IPS-15b (cell line): ENCODE results near the gene FAM217B.

ENCODE experiments used
- H3K27me3 ChIP-seq: one replicate; pipeline ENCODE4 v1.6.1; 2013; ENCODE audit warnings: low read length; ENCODE audit not compliant: control insufficient read depth, insufficient read depth
- H3K36me3 ChIP-seq: one replicate; pipeline ENCODE4 v1.6.1; 2013; ENCODE audit warnings: low read length; ENCODE audit not compliant: control insufficient read depth, insufficient read depth
- H3K4me1 ChIP-seq: one replicate; pipeline ENCODE4 v1.6.1; 2013; ENCODE audit warnings: mild to moderate bottlenecking, low read length; ENCODE audit not compliant: control insufficient read depth, insufficient read depth
- H3K4me3 ChIP-seq: one replicate; pipeline ENCODE4 v1.5.1; 2013; ENCODE audit warnings: low read depth, low read length
- H3K9ac ChIP-seq: one replicate; pipeline ENCODE4 v1.6.1; 2013; ENCODE audit warnings: low read depth, mild to moderate bottlenecking, low read length
- H3K9me3 ChIP-seq: one replicate; pipeline ENCODE4 v1.6.1; 2013; ENCODE audit warnings: mild to moderate bottlenecking, low read length; ENCODE audit not compliant: control insufficient read depth, insufficient read depth

The FAM217B gene

GRCh38 chr20:59939879-59940128 is 385 bp upstream of the FAM217B start:
- Histone ChIP-seq H3K9me3 (peaks cover 4% of the 10 kb centered on the region), H3K9ac (peak overlapping the region; percentile 41), H3K27me3 (peaks cover 41% of the 10 kb centered on the region), H3K36me3 (peaks cover 4% of the 10 kb centered on the region), H3K4me1 (no peaks in the 10 kb centered on the region), H3K4me3 (peak overlapping the region; percentile 98)

GRCh38 chr20:59940956-59941294 is 736 bp downstream of the FAM217B start:
- no peaks in the 10 kb centered on the region for H3K4me1 ChIP-seq
- peaks cover 4% of the 10 kb centered on the region for H3K36me3 ChIP-seq
- H3K4me3 ChIP-seq: peak overlapping the region; percentile 98
- H3K27me3 ChIP-seq: peaks cover 29% of the 10 kb centered on the region
- peak overlapping the region; percentile 95 for H3K9ac ChIP-seq
- H3K9me3 ChIP-seq: peaks cover 4% of the 10 kb centered on the region

- Histone ChIP-seq H3K9ac (no peak overlapping the region), H3K4me3 (no peak overlapping the region), H3K4me1 (no peaks in the 10 kb centered on the region)
Measured at GRCh38 chr20:59942245-59942644, 2.1 kb downstream of the FAM217B start.

GRCh38 chr20:59944726-59945125 is 4.5 kb downstream of the FAM217B start:
- Histone ChIP-seq H3K27me3 (no peaks in the 10 kb centered on the region), H3K4me3 (no peak overlapping the region), H3K36me3 (no peaks in the 10 kb centered on the region), H3K9me3 (no peaks in the 10 kb centered on the region), H3K9ac (no peak overlapping the region), H3K4me1 (no peaks in the 10 kb centered on the region)

More at GRCh38 chr20:59942245-59942644, 2.1 kb downstream of the FAM217B start:
- Histone ChIP-seq H3K27me3 (peaks cover 22% of the 10 kb centered on the region), H3K36me3 (peaks cover 4% of the 10 kb centered on the region), H3K9me3 (peaks cover 4% of the 10 kb centered on the region)

GRCh38 chr20:59945175-59945574 is 5.0 kb downstream of the FAM217B start:
- Histone ChIP-seq H3K27me3 (no peaks in the 10 kb centered on the region), H3K9ac (no peak overlapping the region)

GRCh38 chr20:59945731-59946130 is 5.5 kb downstream of the FAM217B start:
- Histone ChIP-seq H3K9me3 (no peaks in the 10 kb centered on the region), H3K4me1 (no peaks in the 10 kb centered on the region), H3K36me3 (no peaks in the 10 kb centered on the region), H3K9ac (peak overlapping the region; percentile 16), H3K27me3 (no peaks in the 10 kb centered on the region), H3K4me3 (no peak overlapping the region)

More at GRCh38 chr20:59945175-59945574, 5.0 kb downstream of the FAM217B start:
- Histone ChIP-seq H3K9me3 (no peaks in the 10 kb centered on the region), H3K4me3 (no peak overlapping the region), H3K4me1 (no peaks in the 10 kb centered on the region), H3K36me3 (no peaks in the 10 kb centered on the region)

- Histone ChIP-seq H3K4me3 (no peak overlapping the region), H3K4me1 (no peaks in the 10 kb centered on the region), H3K9me3 (no peaks in the 10 kb centered on the region), H3K36me3 (no peaks in the 10 kb centered on the region), H3K9ac (no peak overlapping the region), H3K27me3 (no peaks in the 10 kb centered on the region)
Measured at GRCh38 chr20:59947376-59947775, 7.2 kb downstream of the FAM217B start.

- Histone ChIP-seq H3K9me3 (no peaks in the 10 kb centered on the region), H3K36me3 (no peaks in the 10 kb centered on the region)
Measured at GRCh38 chr20:59948212-59948611, 8.0 kb downstream of the FAM217B start.

GRCh38 chr20:59948828-59949720 is 8.9 kb downstream of the FAM217B start:
- no peaks in the 10 kb centered on the region for H3K27me3 ChIP-seq
- H3K9ac ChIP-seq: no peak overlapping the region
- no peaks in the 10 kb centered on the region for H3K4me1 ChIP-seq
- H3K36me3 ChIP-seq: no peaks in the 10 kb centered on the region
- H3K4me3 ChIP-seq: no peak overlapping the region
- H3K9me3 ChIP-seq: no peaks in the 10 kb centered on the region

More at GRCh38 chr20:59948212-59948611, 8.0 kb downstream of the FAM217B start:
- no peak overlapping the region for H3K9ac ChIP-seq
- no peaks in the 10 kb centered on the region for H3K27me3 ChIP-seq
- no peak overlapping the region for H3K4me3 ChIP-seq
- no peaks in the 10 kb centered on the region for H3K4me1 ChIP-seq

GRCh38 chr20:59949911-59950310 is 9.7 kb downstream of the FAM217B start:
- H3K27me3 ChIP-seq: no peaks in the 10 kb centered on the region
- no peaks in the 10 kb centered on the region for H3K9me3 ChIP-seq
- H3K9ac ChIP-seq: no peak overlapping the region
- no peak overlapping the region for H3K4me3 ChIP-seq
- no peaks in the 10 kb centered on the region for H3K36me3 ChIP-seq
- no peaks in the 10 kb centered on the region for H3K4me1 ChIP-seq

- H3K4me3 ChIP-seq: no peak overlapping the region
- H3K9ac ChIP-seq: no peak overlapping the region
- no peaks in the 10 kb centered on the region for H3K27me3 ChIP-seq
Measured at GRCh38 chr20:59954718-59955117, 14.5 kb downstream of the FAM217B start.

GRCh38 chr20:59955131-59955796 is 15.1 kb downstream of the FAM217B start:
- Histone ChIP-seq H3K4me1 (no peaks in the 10 kb centered on the region), H3K4me3 (no peak overlapping the region), H3K9me3 (no peaks in the 10 kb centered on the region), H3K9ac (no peak overlapping the region), H3K27me3 (no peaks in the 10 kb centered on the region), H3K36me3 (no peaks in the 10 kb centered on the region)

More at GRCh38 chr20:59954718-59955117, 14.5 kb downstream of the FAM217B start:
- Histone ChIP-seq H3K4me1 (no peaks in the 10 kb centered on the region), H3K9me3 (no peaks in the 10 kb centered on the region), H3K36me3 (no peaks in the 10 kb centered on the region)
